ENCODE measurements around the gene NSUN7.

Gene NSUN7

DNA sequence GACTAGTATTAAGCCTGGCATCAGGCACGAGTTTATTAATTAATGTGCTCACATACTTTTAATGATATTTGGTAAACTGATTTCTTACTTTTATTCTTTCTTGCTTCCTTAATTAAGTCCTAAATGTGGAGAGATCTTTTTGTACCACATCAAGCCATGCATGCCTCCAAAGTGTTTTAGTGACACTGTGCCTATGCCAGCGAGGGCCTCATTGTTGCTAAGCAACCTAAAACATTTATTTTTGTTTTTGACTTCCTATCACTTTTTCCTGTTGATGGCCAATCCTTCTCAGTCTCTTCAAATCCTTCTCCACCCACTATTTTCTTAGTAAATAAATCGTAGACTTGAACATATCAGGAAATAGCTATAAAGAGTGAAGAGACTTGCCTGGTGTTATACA lies 5.5 kb upstream of the NSUN7 start:
- Histone ChIP-seq H3K36me3 (ENCODE audit: control insufficient read depth in 2 of 2, insufficient read depth in 1 of 2, low read length in 2 of 2) (no peaks in the 10 kb centered on the region), H3K4me3 (ENCODE audit: low read depth, low read length) (no peak overlapping the region), H3K9me3 (ENCODE audit: control insufficient read depth, insufficient read depth, low read depth, low read length) (no peaks in the 10 kb centered on the region), H3K4me1 (ENCODE audit: control insufficient read depth, insufficient read depth, low read length) (0 out of 2 replicates have a peak, but pooled peaks cover 3% of the 10 kb centered on the region), H3K27ac (ENCODE audit: extremely low read depth, low read depth, low read length) (no peak overlapping the region)
- POLR2A ChIA-PET: no interaction called here
- CTCF ChIA-PET: no interaction called here
- TF ChIP-seq ZNF132 (tag by site-specific recombination; IDR thresholded peaks at IDR 0.05; ENCODE audit: borderline replicate concordance) (no peak), ZNF449 (tag by site-specific recombination; IDR thresholded peaks at IDR 0.05) (no peak), SCRT2 (tag by site-specific recombination; IDR thresholded peaks at IDR 0.05) (no peak), SALL2 (tag by site-specific recombination; IDR thresholded peaks at IDR 0.05; ENCODE audit: borderline replicate concordance) (no peak)
- TF ChIP-seq, protein P1, sequence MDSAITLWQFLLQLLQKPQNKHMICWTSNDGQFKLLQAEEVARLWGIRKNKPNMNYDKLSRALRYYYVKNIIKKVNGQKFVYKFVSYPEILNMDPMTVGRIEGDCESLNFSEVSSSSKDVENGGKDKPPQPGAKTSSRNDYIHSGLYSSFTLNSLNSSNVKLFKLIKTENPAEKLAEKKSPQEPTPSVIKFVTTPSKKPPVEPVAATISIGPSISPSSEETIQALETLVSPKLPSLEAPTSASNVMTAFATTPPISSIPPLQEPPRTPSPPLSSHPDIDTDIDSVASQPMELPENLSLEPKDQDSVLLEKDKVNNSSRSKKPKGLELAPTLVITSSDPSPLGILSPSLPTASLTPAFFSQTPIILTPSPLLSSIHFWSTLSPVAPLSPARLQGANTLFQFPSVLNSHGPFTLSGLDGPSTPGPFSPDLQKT (IDR thresholded peaks at IDR 0.05; ENCODE audit: borderline replicate concordance, low read depth, low read length): no peak

- Histone ChIP-seq H3K9me3 (ENCODE audit: control insufficient read depth, insufficient read depth, low read depth, low read length) (no peaks in the 10 kb centered on the region), H3K36me3 (ENCODE audit: control insufficient read depth in 2 of 2, insufficient read depth in 1 of 2, low read length in 2 of 2) (no peaks in the 10 kb centered on the region), H3K4me1 (ENCODE audit: control insufficient read depth, insufficient read depth, low read length) (0 out of 2 replicates have a peak, but pooled peaks cover 3% of the 10 kb centered on the region), H3K4me3 (ENCODE audit: low read depth, low read length) (no peak overlapping the region), H3K27ac (ENCODE audit: extremely low read depth, low read depth, low read length) (no peak overlapping the region)
- ChIA-PET CTCF (interaction anchor here (0.6 kb wide), 1 partner anchor 164 kb away, joined by 3 read pairs; no protein-coding TSS in a partner anchor), POLR2A (no interaction called here)
- no peak for TF ChIP-seq ZNF416 (tag by site-specific recombination; IDR thresholded peaks at IDR 0.05)
- TF ChIP-seq PRDM1 (tag by site-specific recombination; IDR thresholded peaks at IDR 0.05): peak; percentile 32; the same call in 1 of the 2 replicates
- TF ChIP-seq, protein P2, sequence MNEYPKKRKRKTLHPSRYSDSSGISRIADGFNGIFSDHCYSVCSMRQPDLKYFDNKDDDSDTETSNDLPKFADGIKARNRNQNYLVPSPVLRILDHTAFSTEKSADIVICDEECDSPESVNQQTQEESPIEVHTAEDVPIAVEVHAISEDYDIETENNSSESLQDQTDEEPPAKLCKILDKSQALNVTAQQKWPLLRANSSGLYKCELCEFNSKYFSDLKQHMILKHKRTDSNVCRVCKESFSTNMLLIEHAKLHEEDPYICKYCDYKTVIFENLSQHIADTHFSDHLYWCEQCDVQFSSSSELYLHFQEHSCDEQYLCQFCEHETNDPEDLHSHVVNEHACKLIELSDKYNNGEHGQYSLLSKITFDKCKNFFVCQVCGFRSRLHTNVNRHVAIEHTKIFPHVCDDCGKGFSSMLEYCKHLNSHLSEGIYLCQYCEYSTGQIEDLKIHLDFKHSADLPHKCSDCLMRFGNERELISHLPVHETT (tag by site-specific recombination; IDR thresholded peaks at IDR 0.05): no peak
- TF ChIP-seq, protein P3, sequence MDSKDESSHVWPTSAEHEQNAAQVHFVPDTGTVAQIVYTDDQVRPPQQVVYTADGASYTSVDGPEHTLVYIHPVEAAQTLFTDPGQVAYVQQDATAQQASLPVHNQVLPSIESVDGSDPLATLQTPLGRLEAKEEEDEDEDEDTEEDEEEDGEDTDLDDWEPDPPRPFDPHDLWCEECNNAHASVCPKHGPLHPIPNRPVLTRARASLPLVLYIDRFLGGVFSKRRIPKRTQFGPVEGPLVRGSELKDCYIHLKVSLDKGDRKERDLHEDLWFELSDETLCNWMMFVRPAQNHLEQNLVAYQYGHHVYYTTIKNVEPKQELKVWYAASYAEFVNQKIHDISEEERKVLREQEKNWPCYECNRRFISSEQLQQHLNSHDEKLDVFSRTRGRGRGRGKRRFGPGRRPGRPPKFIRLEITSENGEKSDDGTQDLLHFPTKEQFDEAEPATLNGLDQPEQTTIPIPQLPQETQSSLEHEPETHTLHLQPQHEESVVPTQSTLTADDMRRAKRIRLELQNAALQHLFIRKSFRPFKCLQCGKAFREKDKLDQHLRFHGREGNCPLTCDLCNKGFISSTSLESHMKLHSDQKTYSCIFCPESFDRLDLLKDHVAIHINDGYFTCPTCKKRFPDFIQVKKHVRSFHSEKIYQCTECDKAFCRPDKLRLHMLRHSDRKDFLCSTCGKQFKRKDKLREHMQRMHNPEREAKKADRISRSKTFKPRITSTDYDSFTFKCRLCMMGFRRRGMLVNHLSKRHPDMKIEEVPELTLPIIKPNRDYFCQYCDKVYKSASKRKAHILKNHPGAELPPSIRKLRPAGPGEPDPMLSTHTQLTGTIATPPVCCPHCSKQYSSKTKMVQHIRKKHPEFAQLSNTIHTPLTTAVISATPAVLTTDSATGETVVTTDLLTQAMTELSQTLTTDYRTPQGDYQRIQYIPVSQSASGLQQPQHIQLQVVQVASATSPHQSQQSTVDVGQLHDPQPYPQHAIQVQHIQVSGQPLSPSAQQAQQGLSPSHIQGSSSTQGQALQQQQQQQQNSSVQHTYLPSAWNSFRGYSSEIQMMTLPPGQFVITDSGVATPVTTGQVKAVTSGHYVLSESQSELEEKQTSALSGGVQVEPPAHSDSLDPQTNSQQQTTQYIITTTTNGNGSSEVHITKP (tag by site-specific recombination; IDR thresholded peaks at IDR 0.05): peak; percentile 80
Observed at GRCh38 chr4:40745285-40745984, 4.3 kb upstream of the NSUN7 start.

- no peak overlapping the region for H3K27ac ChIP-seq (ENCODE audit: extremely low read depth, low read depth, low read length)
- no peak overlapping the region for H3K4me3 ChIP-seq (ENCODE audit: low read depth, low read length)
- CTCF ChIA-PET: interaction anchor here (0.7 kb wide), 1 partner anchor 91 kb away, joined by 6 read pairs; no protein-coding TSS in a partner anchor
- H3K9me3 ChIP-seq (ENCODE audit: control insufficient read depth, insufficient read depth, low read depth, low read length): no peaks in the 10 kb centered on the region
- POLR2A ChIA-PET: no interaction called here
- H3K36me3 ChIP-seq (ENCODE audit: control insufficient read depth in 2 of 2, insufficient read depth in 1 of 2, low read length in 2 of 2): no peaks in the 10 kb centered on the region
- 0 out of 2 replicates have a peak, but pooled peaks cover 3% of the 10 kb centered on the region for H3K4me1 ChIP-seq (ENCODE audit: control insufficient read depth, insufficient read depth, low read length)
- TF ChIP-seq PRDM6 (tag by site-specific recombination; IDR thresholded peaks at IDR 0.05): peak; percentile 95
- TF ChIP-seq ZBTB44 (tag by site-specific recombination; IDR thresholded peaks at IDR 0.05): no peak
- TF ChIP-seq IKZF3 (tag by site-specific recombination; IDR thresholded peaks at IDR 0.05): no peak
- TF ChIP-seq ZNF416 (tag by site-specific recombination; IDR thresholded peaks at IDR 0.05): no peak
- no peak for TF ChIP-seq ZNF23 (tag by site-specific recombination; IDR thresholded peaks at IDR 0.05; ENCODE audit: borderline replicate concordance)
- peak; percentile 32; the same call in 1 of the 2 replicates for TF ChIP-seq BCL11A (tag by site-specific recombination; IDR thresholded peaks at IDR 0.05; ENCODE audit: low read depth)
- TF ChIP-seq ZNF555 (tag by site-specific recombination; conservative IDR thresholded peaks at IDR 0.05): no peak
- TF ChIP-seq ZNF560 (tag by site-specific recombination; IDR thresholded peaks at IDR 0.05; ENCODE audit: borderline replicate concordance): no peak
- TF ChIP-seq OSR2 (tag by site-specific recombination; IDR thresholded peaks at IDR 0.05): peak; percentile 33; the same call in 1 of the 2 replicates
Observed at GRCh38 chr4:40747207-40747835, 2.4 kb upstream of the NSUN7 start.
